GM23338 (cell line): Measurements from ENCODE around the gene ANKRD31. TPM values are rescaled to one million over a fixed set of nuclear protein-coding genes. Genes with fewer than 3 reads are reported as not detected.
A peak's percentile ranks its signal among the peaks of the same experiment; 100 is the strongest.

Source experiments
- ATAC-seq: fragments of 200-7000 bp; cut with Tn5 transposase; 3 replicates; pipeline ENCODE4 v1.9.1; 2020
- DNase-seq: peaks from one replicate; pipeline ENCODE4 v3.0.0-alpha.2; 2015; ENCODE audit warnings: low spot score
- H2AFZ ChIP-seq: fragments of 200-600 bp; sonication (generic); 2 replicates; pipeline ENCODE4 v1.8.0; 2016; ENCODE audit warnings: antibody characterized with exemption, mild to moderate bottlenecking, moderate library complexity
- H3F3A ChIP-seq: fragments of 200-600 bp; sonication (generic); replicated peaks from 2 replicates; pipeline ENCODE4 v1.8.0; 2017; ENCODE audit warnings: antibody characterized with exemption, mixed run types, low read depth
- H3K27ac ChIP-seq: fragments of 200-600 bp; sonication (generic); 2 replicates; pipeline ENCODE4 v1.6.1; 2016; ENCODE audit warnings: low read depth
- H3K27me3 ChIP-seq: fragments of 200-600 bp; sonication (generic); 2 replicates; pipeline ENCODE4 v1.8.0; 2016; ENCODE audit warnings: mild to moderate bottlenecking, mixed run types, moderate library complexity; ENCODE audit not compliant: insufficient read depth
- H3K36me3 ChIP-seq: fragments of 200-600 bp; sonication (generic); 2 replicates; pipeline ENCODE4 v1.8.0; 2016; ENCODE audit warnings: mild to moderate bottlenecking; ENCODE audit not compliant: insufficient read depth
- H3K4me1 ChIP-seq: fragments of 200-600 bp; sonication (generic); 2 replicates; pipeline ENCODE4 v1.8.0; 2016; ENCODE audit warnings: mild to moderate bottlenecking, moderate library complexity; ENCODE audit not compliant: insufficient read depth
- H3K4me2 ChIP-seq: fragments of 200-600 bp; sonication (generic); 2 replicates; pipeline ENCODE4 v1.7.1; 2017; ENCODE audit warnings: mixed run types
- H3K4me3 ChIP-seq: fragments of 200-600 bp; sonication (generic); 2 replicates; pipeline ENCODE4 v1.6.1; 2016; ENCODE audit warnings: mixed run types
- H3K79me2 ChIP-seq: fragments of 200-600 bp; sonication (generic); replicated peaks from 2 replicates; pipeline ENCODE4 v1.8.0; 2017; ENCODE audit warnings: mild to moderate bottlenecking; ENCODE audit not compliant: insufficient read depth
- H3K9me2 ChIP-seq: fragments of 200-600 bp; sonication (generic); 2 replicates; pipeline ENCODE4 v1.8.0; 2017; ENCODE audit not compliant: insufficient read depth
- H4K20me1 ChIP-seq: fragments of 200-600 bp; sonication (generic); replicated peaks from 2 replicates; pipeline ENCODE4 v1.8.0; 2017; ENCODE audit warnings: mild to moderate bottlenecking; ENCODE audit not compliant: insufficient read depth
- H3K27ac Mint-ChIP-seq: 2 replicates; pipeline ENCODE4 v1.8.0; 2020; ENCODE audit warnings: inconsistent platforms, mild to moderate bottlenecking, moderate library complexity, mixed read lengths
- H3K27me3 Mint-ChIP-seq: 3 replicates; pipeline ENCODE4 v1.8.0; 2022; ENCODE audit warnings: low read depth, mild to moderate bottlenecking, moderate library complexity, mixed read lengths, inconsistent platforms; ENCODE audit not compliant: insufficient read depth, poor library complexity
- H3K36me3 Mint-ChIP-seq: 3 replicates; pipeline ENCODE4 v1.8.0; 2021; ENCODE audit warnings: low read depth, mild to moderate bottlenecking, inconsistent platforms, moderate library complexity, mixed read lengths
- H3K4me1 Mint-ChIP-seq: 3 replicates; pipeline ENCODE4 v1.8.0; 2020; ENCODE audit warnings: mild to moderate bottlenecking, inconsistent platforms, mixed read lengths
- H3K4me3 Mint-ChIP-seq: 3 replicates; pipeline ENCODE4 v1.8.0; 2021; ENCODE audit warnings: moderate library complexity, mild to moderate bottlenecking, inconsistent platforms, mixed read lengths
- H3K9me3 Mint-ChIP-seq: 3 replicates; pipeline ENCODE4 v1.8.0; 2020; ENCODE audit warnings: moderate library complexity, mild to moderate bottlenecking, inconsistent platforms, mixed read lengths
- CREB1 ChIP-seq: fragments of 250-450 bp; sonication (Bioruptor Pico); IDR thresholded peaks from 2 replicates; pipeline ENCODE4 v1.5.0; 2020; ENCODE audit warnings: low read depth, mild to moderate bottlenecking, moderate library complexity
- EZH2phosphoT487 ChIP-seq: fragments of 200-600 bp; sonication (generic); IDR thresholded peaks from one replicate; pipeline ENCODE4 v1.8.1; 2018; ENCODE audit warnings: antibody characterized with exemption; ENCODE audit not compliant: unreplicated experiment
- JUNB ChIP-seq: IDR thresholded peaks from one replicate; pipeline ENCODE4 v1.6.1; 2016; ENCODE audit warnings: antibody characterized with exemption; ENCODE audit not compliant: unreplicated experiment
- POLR2AphosphoS5 ChIP-seq: IDR thresholded peaks from 2 replicates; pipeline ENCODE4 v1.6.1; 2016; ENCODE audit warnings: antibody characterized with exemption, low read depth
- polyA plus RNA-seq: library from polyadenylated mRNA; unstranded; fragments of >200 nt; fragmentation: Nextera tagmentation; extraction: Ambion mirVana; gene quantifications from 2 replicates; pipeline ENCODE4 v1.2.1, GENCODE V29; 2016
- total RNA-seq: library from RNA; depleted of rRNA; stranded (reverse); fragments of >200 nt; shearing (Covaris generic); gene quantifications from 2 replicates; pipeline ENCODE4 v1.2.3, GENCODE V29; 2014
- TF ChIP-seq, protein P1 (sequence below): fragments of 250-450 bp; sonication (Bioruptor Pico); IDR thresholded peaks from 2 replicates; pipeline ENCODE4 v1.5.0; 2020; ENCODE audit warnings: mild to moderate bottlenecking, moderate library complexity
- TF ChIP-seq, protein P2 (sequence below), 2 experiments: fragments of 200-600 bp in 1 of 2; sonication (generic) in 1 of 2; conservative IDR thresholded peaks; 2 replicates each; pipeline versions ENCODE4 v1.5.1 to v1.6.1; 2016 to 2017; ENCODE audit warnings: antibody characterized with exemption in 2 of 2, low read depth in 2 of 2, mild to moderate bottlenecking in 2 of 2, moderate library complexity in 1 of 2

Gene ANKRD31
- total and polyA plus RNA-seq, 2 experiments from 2014 or later: 0.18 to 0.59 TPM

DNA sequence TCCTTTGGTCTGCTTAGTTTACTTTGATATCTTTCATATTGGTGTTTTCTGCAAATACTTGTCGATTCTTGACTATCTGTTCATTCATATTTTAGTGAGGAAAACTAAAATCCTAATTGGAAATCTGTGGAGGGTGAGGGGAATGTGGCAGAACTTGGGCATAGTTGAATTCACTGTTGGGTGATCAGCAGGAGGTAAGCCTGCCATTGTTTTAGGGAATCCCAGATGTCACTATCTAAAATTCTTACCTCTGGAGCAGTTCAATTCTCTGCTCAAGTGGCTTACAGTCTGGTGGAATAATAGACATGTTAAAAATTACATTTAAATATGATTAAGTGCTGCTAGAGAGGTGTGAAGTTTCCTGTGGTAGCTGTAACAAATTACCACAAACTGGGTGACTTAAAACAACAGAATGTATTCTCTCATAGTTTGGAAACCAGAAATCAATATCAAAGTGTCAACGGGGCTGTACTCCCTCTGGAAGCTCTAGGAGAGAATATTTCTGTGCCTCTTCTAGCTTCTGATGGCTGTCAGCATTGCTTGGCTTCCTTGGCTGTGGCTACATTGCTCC is 94.0 kb downstream of the ANKRD31 start:
- Mint-ChIP-seq H3K4me3 (no peak overlapping the region), H3K4me1 (peaks cover 22% of the 10 kb centered on the region), H3K9me3 (no peaks in the 10 kb centered on the region; the same call in 2 of the 3 replicates), H3K36me3 (no peaks in the 10 kb centered on the region), H3K27me3 (peaks cover 2% of the 10 kb centered on the region), H3K27ac (peak overlapping the region; percentile 61)
- Histone ChIP-seq H3K4me3 (no peak overlapping the region), H3K4me2 (peak overlapping the region; percentile 22; the same call in 1 of the 2 replicates), H2AFZ (no peak overlapping the region), H3K9me2 (no peaks in the 10 kb centered on the region), H3F3A (no peaks in the 10 kb centered on the region), H3K79me2 (no peaks in the 10 kb centered on the region), H3K4me1 (peaks cover 21% of the 10 kb centered on the region), H3K27me3 (no peaks in the 10 kb centered on the region), H3K36me3 (no peaks in the 10 kb centered on the region), H3K27ac (0 out of 2 replicates have a peak overlapping the region, but pooled peaks have one; percentile 12), H4K20me1 (no peaks in the 10 kb centered on the region)
- DNase-seq (peak; percentile 13), ATAC-seq (peak; percentile 56; the same call in 2 of the 3 replicates)
- TF ChIP-seq EZH2phosphoT487 (no peak), CREB1 (CRISPR knock-in tag) (no peak), JUNB (no peak), POLR2AphosphoS5 (no peak)
- TF ChIP-seq, protein P1, sequence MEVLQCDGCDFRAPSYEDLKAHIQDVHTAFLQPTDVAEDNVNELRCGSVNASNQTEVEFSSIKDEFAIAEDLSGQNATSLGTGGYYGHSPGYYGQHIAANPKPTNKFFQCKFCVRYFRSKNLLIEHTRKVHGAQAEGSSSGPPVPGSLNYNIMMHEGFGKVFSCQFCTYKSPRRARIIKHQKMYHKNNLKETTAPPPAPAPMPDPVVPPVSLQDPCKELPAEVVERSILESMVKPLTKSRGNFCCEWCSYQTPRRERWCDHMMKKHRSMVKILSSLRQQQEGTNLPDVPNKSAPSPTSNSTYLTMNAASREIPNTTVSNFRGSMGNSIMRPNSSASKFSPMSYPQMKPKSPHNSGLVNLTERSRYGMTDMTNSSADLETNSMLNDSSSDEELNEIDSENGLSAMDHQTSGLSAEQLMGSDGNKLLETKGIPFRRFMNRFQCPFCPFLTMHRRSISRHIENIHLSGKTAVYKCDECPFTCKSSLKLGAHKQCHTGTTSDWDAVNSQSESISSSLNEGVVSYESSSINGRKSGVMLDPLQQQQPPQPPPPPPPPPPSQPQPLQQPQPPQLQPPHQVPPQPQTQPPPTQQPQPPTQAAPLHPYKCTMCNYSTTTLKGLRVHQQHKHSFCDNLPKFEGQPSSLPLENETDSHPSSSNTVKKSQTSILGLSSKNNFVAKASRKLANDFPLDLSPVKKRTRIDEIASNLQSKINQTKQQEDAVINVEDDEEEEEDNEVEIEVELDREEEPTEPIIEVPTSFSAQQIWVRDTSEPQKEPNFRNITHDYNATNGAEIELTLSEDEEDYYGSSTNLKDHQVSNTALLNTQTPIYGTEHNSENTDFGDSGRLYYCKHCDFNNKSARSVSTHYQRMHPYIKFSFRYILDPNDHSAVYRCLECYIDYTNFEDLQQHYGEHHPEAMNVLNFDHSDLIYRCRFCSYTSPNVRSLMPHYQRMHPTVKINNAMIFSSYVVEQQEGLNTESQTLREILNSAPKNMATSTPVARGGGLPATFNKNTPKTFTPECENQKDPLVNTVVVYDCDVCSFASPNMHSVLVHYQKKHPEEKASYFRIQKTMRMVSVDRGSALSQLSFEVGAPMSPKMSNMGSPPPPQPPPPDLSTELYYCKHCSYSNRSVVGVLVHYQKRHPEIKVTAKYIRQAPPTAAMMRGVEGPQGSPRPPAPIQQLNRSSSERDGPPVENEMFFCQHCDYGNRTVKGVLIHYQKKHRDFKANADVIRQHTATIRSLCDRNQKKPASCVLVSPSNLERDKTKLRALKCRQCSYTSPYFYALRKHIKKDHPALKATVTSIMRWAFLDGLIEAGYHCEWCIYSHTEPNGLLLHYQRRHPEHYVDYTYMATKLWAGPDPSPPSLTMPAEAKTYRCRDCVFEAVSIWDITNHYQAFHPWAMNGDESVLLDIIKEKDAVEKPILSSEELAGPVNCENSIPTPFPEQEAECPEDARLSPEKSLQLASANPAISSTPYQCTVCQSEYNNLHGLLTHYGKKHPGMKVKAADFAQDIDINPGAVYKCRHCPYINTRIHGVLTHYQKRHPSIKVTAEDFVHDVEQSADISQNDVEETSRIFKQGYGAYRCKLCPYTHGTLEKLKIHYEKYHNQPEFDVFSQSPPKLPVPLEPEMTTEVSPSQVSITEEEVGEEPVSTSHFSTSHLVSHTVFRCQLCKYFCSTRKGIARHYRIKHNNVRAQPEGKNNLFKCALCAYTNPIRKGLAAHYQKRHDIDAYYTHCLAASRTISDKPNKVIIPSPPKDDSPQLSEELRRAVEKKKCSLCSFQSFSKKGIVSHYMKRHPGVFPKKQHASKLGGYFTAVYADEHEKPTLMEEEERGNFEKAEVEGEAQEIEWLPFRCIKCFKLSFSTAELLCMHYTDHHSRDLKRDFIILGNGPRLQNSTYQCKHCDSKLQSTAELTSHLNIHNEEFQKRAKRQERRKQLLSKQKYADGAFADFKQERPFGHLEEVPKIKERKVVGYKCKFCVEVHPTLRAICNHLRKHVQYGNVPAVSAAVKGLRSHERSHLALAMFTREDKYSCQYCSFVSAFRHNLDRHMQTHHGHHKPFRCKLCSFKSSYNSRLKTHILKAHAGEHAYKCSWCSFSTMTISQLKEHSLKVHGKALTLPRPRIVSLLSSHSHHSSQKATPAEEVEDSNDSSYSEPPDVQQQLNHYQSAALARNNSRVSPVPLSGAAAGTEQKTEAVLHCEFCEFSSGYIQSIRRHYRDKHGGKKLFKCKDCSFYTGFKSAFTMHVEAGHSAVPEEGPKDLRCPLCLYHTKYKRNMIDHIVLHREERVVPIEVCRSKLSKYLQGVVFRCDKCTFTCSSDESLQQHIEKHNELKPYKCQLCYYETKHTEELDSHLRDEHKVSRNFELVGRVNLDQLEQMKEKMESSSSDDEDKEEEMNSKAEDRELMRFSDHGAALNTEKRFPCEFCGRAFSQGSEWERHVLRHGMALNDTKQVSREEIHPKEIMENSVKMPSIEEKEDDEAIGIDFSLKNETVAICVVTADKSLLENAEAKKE (CRISPR knock-in tag): no peak
- TF ChIP-seq, protein P2, sequence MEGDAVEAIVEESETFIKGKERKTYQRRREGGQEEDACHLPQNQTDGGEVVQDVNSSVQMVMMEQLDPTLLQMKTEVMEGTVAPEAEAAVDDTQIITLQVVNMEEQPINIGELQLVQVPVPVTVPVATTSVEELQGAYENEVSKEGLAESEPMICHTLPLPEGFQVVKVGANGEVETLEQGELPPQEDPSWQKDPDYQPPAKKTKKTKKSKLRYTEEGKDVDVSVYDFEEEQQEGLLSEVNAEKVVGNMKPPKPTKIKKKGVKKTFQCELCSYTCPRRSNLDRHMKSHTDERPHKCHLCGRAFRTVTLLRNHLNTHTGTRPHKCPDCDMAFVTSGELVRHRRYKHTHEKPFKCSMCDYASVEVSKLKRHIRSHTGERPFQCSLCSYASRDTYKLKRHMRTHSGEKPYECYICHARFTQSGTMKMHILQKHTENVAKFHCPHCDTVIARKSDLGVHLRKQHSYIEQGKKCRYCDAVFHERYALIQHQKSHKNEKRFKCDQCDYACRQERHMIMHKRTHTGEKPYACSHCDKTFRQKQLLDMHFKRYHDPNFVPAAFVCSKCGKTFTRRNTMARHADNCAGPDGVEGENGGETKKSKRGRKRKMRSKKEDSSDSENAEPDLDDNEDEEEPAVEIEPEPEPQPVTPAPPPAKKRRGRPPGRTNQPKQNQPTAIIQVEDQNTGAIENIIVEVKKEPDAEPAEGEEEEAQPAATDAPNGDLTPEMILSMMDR (conservative IDR thresholded peaks at IDR 0.05; ENCODE audit: low read depth in 2 of 2): no peak
